PC-9 (cell line): ENCODE measurements around the gene RBM33. TPM values are rescaled to one million over a fixed set of nuclear protein-coding genes. Genes with fewer than 3 reads are reported as not detected.

Experiments
- BruUV-seq: library from RNA; stranded (reverse); fragments of 400-500 nt; replicated peaks from 2 replicates; lab custom pipeline; 2021; lab: Mats Ljungman, UMichigan
- CTCF ChIA-PET: fragments of 300-600 bp; sonication (Branson Sonifier 250); formaldehyde crosslinking; loops from one replicate; lab custom pipeline; 2022; ENCODE audit warnings: antibody characterized with exemption; lab: Charles Lee
- POLR2A ChIA-PET: fragments of 300-600 bp; sonication (Branson Sonifier 250); formaldehyde crosslinking; loops from one replicate; lab custom pipeline; 2022; ENCODE audit warnings: antibody characterized with exemption; ENCODE audit not compliant: unreplicated experiment; lab: Charles Lee
- DNase-seq, 2 experiments: peaks; one replicate each; pipeline versions ENCODE4 v3.0.0 to v3.0.0-alpha.2; 2015 to 2022; ENCODE audit warnings: mixed read lengths in 1 of 2
- H2AFZ ChIP-seq: fragments of 200-600 bp; sonication (generic); 2 replicates; pipeline ENCODE4 v1.8.1; 2017; ENCODE audit warnings: antibody characterized with exemption
- H3F3A ChIP-seq: fragments of 200-600 bp; sonication (generic); 2 replicates; pipeline ENCODE4 v1.8.1; 2017; ENCODE audit warnings: antibody characterized with exemption, mild to moderate bottlenecking, low read depth; ENCODE audit not compliant: insufficient read depth
- H3K27ac ChIP-seq: fragments of 200-600 bp; sonication (generic); 2 replicates; pipeline ENCODE4 v1.6.1; 2016; ENCODE audit warnings: mixed run types
- H3K27me3 ChIP-seq: fragments of 200-600 bp; sonication (generic); 2 replicates; pipeline ENCODE4 v1.6.1; 2016; ENCODE audit warnings: low read depth, mixed run types; ENCODE audit not compliant: insufficient read depth
- H3K36me3 ChIP-seq: fragments of 200-600 bp; sonication (generic); 2 replicates; pipeline ENCODE4 v1.6.1; 2016; ENCODE audit warnings: low read depth, mixed run types
- H3K4me1 ChIP-seq: fragments of 200-600 bp; sonication (generic); replicated peaks from 2 replicates; pipeline ENCODE4 v1.6.1; 2016; ENCODE audit warnings: mixed run types; ENCODE audit not compliant: insufficient read depth
- H3K4me2 ChIP-seq: fragments of 200-600 bp; sonication (generic); 2 replicates; pipeline ENCODE4 v1.6.1; 2017; ENCODE audit warnings: mixed run types
- H3K4me3 ChIP-seq: fragments of 200-600 bp; sonication (generic); 2 replicates; pipeline ENCODE4 v1.6.1; 2016; ENCODE audit warnings: mixed run types
- H3K79me2 ChIP-seq: fragments of 200-600 bp; sonication (generic); 2 replicates; pipeline ENCODE4 v1.6.1; 2017; ENCODE audit warnings: low read depth, mixed run types
- H3K9me2 ChIP-seq: fragments of 200-600 bp; sonication (generic); 2 replicates; pipeline ENCODE4 v1.8.1; 2017; ENCODE audit warnings: mild to moderate bottlenecking; ENCODE audit not compliant: insufficient read depth
- H3K9me3 ChIP-seq: fragments of 200-600 bp; sonication (generic); 2 replicates; pipeline ENCODE4 v1.8.1; 2016; ENCODE audit warnings: low read depth; ENCODE audit not compliant: insufficient read depth
- H4K20me1 ChIP-seq: fragments of 200-600 bp; sonication (generic); 2 replicates; pipeline ENCODE4 v1.8.1; 2017; ENCODE audit not compliant: insufficient read depth
- EZH2 ChIP-seq: fragments of 200-600 bp; sonication (generic); IDR thresholded peaks from 2 replicates; pipeline ENCODE4 v1.8.0; 2017; ENCODE audit warnings: antibody characterized with exemption, low read depth
- intact Hi-C: fragments of 100-400 bp; cut with micrococcal nuclease; formaldehyde crosslinking; loops from one replicate; pipeline ENCODE4 v1.10.0; 2022; ENCODE audit not compliant: unreplicated experiment
- total RNA-seq: library from RNA; stranded (reverse); gene quantifications from 2 replicates; pipeline ENCODE4 v1.2.3, GENCODE V29; 2021
- TF ChIP-seq, protein P1 (sequence below): fragments of 200-600 bp; sonication (generic); conservative IDR thresholded peaks from 2 replicates; pipeline ENCODE4 v1.6.1; 2017; ENCODE audit warnings: mixed run types, antibody characterized with exemption, mild to moderate bottlenecking, moderate library complexity

Gene RBM33
- total RNA-seq, 1 experiment from 2014 or later, result 85.7 TPM

- intact Hi-C loops, result no loop called here
- BruUV-seq, result no TSS peak
These were observed 98.7 kb downstream of the RBM33 start for GRCh38 chr7:155743177-155743576.

GRCh38 chr7:155744971-155745683 lies 100.7 kb downstream of the RBM33 start:
- Histone ChIP-seq H3K9me3 (no peaks in the 10 kb centered on the region), H3K79me2 (peaks cover 25% of the 10 kb centered on the region), H3K4me3 (no peak overlapping the region), H2AFZ (no peak overlapping the region), H3K27ac (no peak overlapping the region), H3K36me3 (peaks cover 44% of the 10 kb centered on the region), H3K27me3 (no peaks in the 10 kb centered on the region), H3K4me1 (no peaks in the 10 kb centered on the region), H3K9me2 (no peaks in the 10 kb centered on the region), H4K20me1 (peaks cover 61% of the 10 kb centered on the region), H3F3A (no peaks in the 10 kb centered on the region; the same call in 1 of the 2 replicates), H3K4me2 (no peak overlapping the region)
- intact Hi-C loops, result no loop called here
- POLR2A ChIA-PET, result no interaction called here
- CTCF ChIA-PET, result no interaction called here
- TF ChIP-seq, protein P1, sequence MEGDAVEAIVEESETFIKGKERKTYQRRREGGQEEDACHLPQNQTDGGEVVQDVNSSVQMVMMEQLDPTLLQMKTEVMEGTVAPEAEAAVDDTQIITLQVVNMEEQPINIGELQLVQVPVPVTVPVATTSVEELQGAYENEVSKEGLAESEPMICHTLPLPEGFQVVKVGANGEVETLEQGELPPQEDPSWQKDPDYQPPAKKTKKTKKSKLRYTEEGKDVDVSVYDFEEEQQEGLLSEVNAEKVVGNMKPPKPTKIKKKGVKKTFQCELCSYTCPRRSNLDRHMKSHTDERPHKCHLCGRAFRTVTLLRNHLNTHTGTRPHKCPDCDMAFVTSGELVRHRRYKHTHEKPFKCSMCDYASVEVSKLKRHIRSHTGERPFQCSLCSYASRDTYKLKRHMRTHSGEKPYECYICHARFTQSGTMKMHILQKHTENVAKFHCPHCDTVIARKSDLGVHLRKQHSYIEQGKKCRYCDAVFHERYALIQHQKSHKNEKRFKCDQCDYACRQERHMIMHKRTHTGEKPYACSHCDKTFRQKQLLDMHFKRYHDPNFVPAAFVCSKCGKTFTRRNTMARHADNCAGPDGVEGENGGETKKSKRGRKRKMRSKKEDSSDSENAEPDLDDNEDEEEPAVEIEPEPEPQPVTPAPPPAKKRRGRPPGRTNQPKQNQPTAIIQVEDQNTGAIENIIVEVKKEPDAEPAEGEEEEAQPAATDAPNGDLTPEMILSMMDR, result no peak
- TF ChIP-seq EZH2, result no peak
- no TSS peak for BruUV-seq
- no peak for DNase-seq

More at GRCh38 chr7:155743177-155743576, 98.7 kb downstream of the RBM33 start:
- H3K9me2 ChIP-seq, result no peaks in the 10 kb centered on the region
- peaks cover 54% of the 10 kb centered on the region for H4K20me1 ChIP-seq
- H3K9me3 ChIP-seq, result no peaks in the 10 kb centered on the region
- no peak overlapping the region for H2AFZ ChIP-seq
- no peak overlapping the region for H3K4me3 ChIP-seq
- no peak for DNase-seq
- peaks cover 60% of the 10 kb centered on the region for H3K36me3 ChIP-seq
- no peak overlapping the region for H3K27ac ChIP-seq
- peaks cover 4% of the 10 kb centered on the region; the same call in 1 of the 2 replicates for H3F3A ChIP-seq
- H3K4me2 ChIP-seq, result no peak overlapping the region
- H3K27me3 ChIP-seq, result no peaks in the 10 kb centered on the region
- TF ChIP-seq, protein P1, result no peak
- ChIA-PET CTCF (no interaction called here), POLR2A (no interaction called here)
- peaks cover 9% of the 10 kb centered on the region for H3K79me2 ChIP-seq
- no peaks in the 10 kb centered on the region for H3K4me1 ChIP-seq

- no peak overlapping the region for H2AFZ ChIP-seq
- no peak for DNase-seq
- no peaks in the 10 kb centered on the region; the same call in 1 of the 2 replicates for H3F3A ChIP-seq
- H3K4me1 ChIP-seq, result no peaks in the 10 kb centered on the region
- H3K79me2 ChIP-seq, result peaks cover 28% of the 10 kb centered on the region
- ChIA-PET POLR2A (no interaction called here), CTCF (no interaction called here)
- no peak overlapping the region for H3K4me3 ChIP-seq
- H3K36me3 ChIP-seq, result peaks cover 39% of the 10 kb centered on the region
- no peaks in the 10 kb centered on the region for H3K27me3 ChIP-seq
- intact Hi-C loops, result no loop called here
- no peak for TF ChIP-seq EZH2
- TF ChIP-seq, protein P1, result no peak
- no peaks in the 10 kb centered on the region for H3K9me3 ChIP-seq
- H4K20me1 ChIP-seq, result peaks cover 63% of the 10 kb centered on the region
- no peaks in the 10 kb centered on the region for H3K9me2 ChIP-seq
- H3K4me2 ChIP-seq, result no peak overlapping the region
- no peak overlapping the region for H3K27ac ChIP-seq
- BruUV-seq, result no TSS peak
These were observed 101.3 kb downstream of the RBM33 start for GRCh38 chr7:155745737-155746136.
